SK-MEL-5 (cell line): ENCODE data around the gene ICAM3. TPM values are rescaled to one million over a fixed set of nuclear protein-coding genes. Genes with fewer than 3 reads are reported as not detected.

Source experiments
- DNase-seq: peaks from one replicate; pipeline ENCODE4 v3.0.0-alpha.2; 2016; ENCODE audit warnings: low read depth, low spot score
- in situ Hi-C: cut with HindIII; loops from 2 replicates; pipeline ENCODE4 v1.10.0; 2016; ENCODE audit warnings: low sequenced_read_pairs, high pct_unique_total_duplicates, low pct_unique_long_range_greater_than_20kb
- total RNA-seq: library from RNA; depleted of rRNA; stranded (reverse); fragments of >200 nt; shearing (Covaris generic); gene quantifications from 2 replicates; pipeline ENCODE4 v1.2.3, GENCODE V29; 2014

The ICAM3 gene
- total RNA-seq, 1 experiment from 2014 or later, result 7.6 TPM

GRCh38 chr19:10305139-10305806, 34.2 kb downstream of the ICAM3 start:
- DNase-seq, result no peak
- in situ Hi-C loops, result no loop called here

GRCh38 chr19:10299545-10300458, 39.6 kb downstream of the ICAM3 start:
- in situ Hi-C loops, result no loop called here
- DNase-seq, result no peak

GRCh38 chr19:10295847-10296591, 43.4 kb downstream of the ICAM3 start:
- in situ Hi-C loops, result no loop called here
- DNase-seq, result no peak

- in situ Hi-C loops, result no loop called here
- DNase-seq, result no peak
Measured at GRCh38 chr19:10295305-10295846, 44.0 kb downstream of the ICAM3 start.

- no peak for DNase-seq
- in situ Hi-C loops, result no loop called here
Measured at GRCh38 chr19:10294368-10294697, 45.1 kb downstream of the ICAM3 start.

- in situ Hi-C loops, result no loop called here
- no peak for DNase-seq
Measured at GRCh38 chr19:10293637-10294367, 45.6 kb downstream of the ICAM3 start.

GRCh38 chr19:10292789-10293636, 46.4 kb downstream of the ICAM3 start:
- in situ Hi-C loops, result no loop called here
- DNase-seq, result no peak

- in situ Hi-C loops, result no loop called here
- peak; percentile 74 for DNase-seq
Measured at GRCh38 chr19:10292206-10292788, 47.1 kb downstream of the ICAM3 start.

GRCh38 chr19:10291554-10292205, 47.7 kb downstream of the ICAM3 start:
- in situ Hi-C loops, result no loop called here
- DNase-seq, result no peak

- in situ Hi-C loops, result no loop called here
- peak; percentile 55 for DNase-seq
Measured at GRCh38 chr19:10290876-10291553, 48.4 kb downstream of the ICAM3 start.

GRCh38 chr19:10290357-10290875, 49.0 kb downstream of the ICAM3 start:
- DNase-seq, result no peak
- in situ Hi-C loops, result no loop called here

- in situ Hi-C loops, result no loop called here
- no peak for DNase-seq
Measured at GRCh38 chr19:10289836-10290356, 49.5 kb downstream of the ICAM3 start, which contains the start of gene ICAM5. Gene ICAM5, plus strand, starts transcription at chr19:10289952. Its CDS starts 92 bp downstream, at chr19:10290044.

GRCh38 chr19:10289167-10289835, 50.1 kb downstream of the ICAM3 start:
- in situ Hi-C loops, result no loop called here
- peak; percentile 44 for DNase-seq

GRCh38 chr19:10288662-10289166, 50.7 kb downstream of the ICAM3 start:
- in situ Hi-C loops, result no loop called here
- DNase-seq, result peak; percentile 69
